DMS 273 treated with DMSO at 0.1 percent for 48 hours (cell line): Measurements from ENCODE around the gene CHTF18.
"Not testable (repeated sequence)": the region's sequence is repeated elsewhere in the genome, so short reads cannot be mapped to it uniquely, and the experiment has no call there.

Experiments
- DNase-seq: peaks from one replicate; lab custom pipeline; 2025; lab: John Stamatoyannopoulos, UW

CHTF18 gene

DNA sequence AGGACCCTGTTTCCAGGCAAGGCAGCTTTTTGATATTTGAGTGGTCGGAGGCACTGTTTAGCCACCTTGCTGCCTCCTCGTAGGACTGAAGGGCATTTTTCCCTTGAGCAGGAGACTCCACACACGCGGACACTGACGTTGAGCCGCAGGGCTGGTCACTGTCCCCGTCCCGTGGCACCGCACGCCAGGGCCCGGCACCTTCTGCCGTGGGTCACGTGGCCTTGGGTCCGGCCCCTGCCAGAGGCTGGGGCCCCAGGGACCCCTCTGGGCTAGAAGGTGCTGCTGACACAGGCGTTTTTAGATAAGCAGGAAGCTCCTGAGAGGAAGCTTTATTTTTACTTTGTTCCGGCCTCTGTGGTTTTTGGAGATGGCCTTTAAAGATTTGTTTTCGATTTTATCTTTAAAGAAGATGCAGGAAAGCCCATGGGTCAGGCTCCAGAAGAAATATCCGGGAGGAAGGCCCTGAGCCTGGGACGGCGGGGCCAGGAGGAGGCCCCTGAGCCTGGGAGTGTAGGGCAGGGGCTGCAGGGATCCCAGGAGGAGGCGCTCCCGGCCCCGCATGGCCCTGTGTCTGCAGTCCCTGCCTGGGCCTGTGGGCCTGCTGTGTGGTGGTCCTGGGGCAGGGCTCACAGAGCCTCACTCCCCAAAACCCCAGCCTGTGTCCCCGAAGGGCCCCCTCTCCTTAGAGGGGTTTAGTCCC is 42.6 kb downstream of the CHTF18 start:
- DNase-seq, result no peak

- DNase-seq, result no peak
These were observed 43.4 kb downstream of the CHTF18 start for GRCh38 chr16:831571-832413.

GRCh38 chr16:832652-833336 is 44.4 kb downstream of the CHTF18 start:
- no peak for DNase-seq

- DNase-seq, result no peak
These were observed 45.0 kb downstream of the CHTF18 start for GRCh38 chr16:833411-833810.

- DNase-seq, result no peak
These were observed 47.0 kb downstream of the CHTF18 start for GRCh38 chr16:835373-835772.

DNA sequence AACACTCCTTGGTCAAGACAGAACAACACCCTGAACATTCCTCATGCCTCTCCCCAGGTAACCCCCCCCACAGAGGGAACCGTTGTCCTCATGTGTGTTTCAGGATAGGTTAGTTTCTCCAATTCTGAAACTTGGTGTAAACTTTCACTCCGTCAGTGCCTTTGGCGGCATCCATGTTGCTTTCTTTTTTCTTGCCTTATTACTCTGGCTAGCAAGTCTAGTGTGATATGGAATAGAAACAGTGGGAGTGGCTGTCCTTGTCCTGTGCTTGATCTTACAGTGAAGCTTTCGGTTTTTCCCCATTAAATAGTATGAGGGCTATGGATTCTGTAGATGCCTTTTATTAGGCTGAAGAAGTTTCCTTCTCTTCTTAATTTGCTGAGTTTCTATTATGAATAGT is 47.8 kb downstream of the CHTF18 start:
- DNase-seq, result no peak

- not testable (repeated sequence) for DNase-seq
These were observed 48.4 kb downstream of the CHTF18 start for GRCh38 chr16:836822-837221.

- no peak for DNase-seq
These were observed 50.3 kb downstream of the CHTF18 start for GRCh38 chr16:838741-839140.

GRCh38 chr16:839643-840408 is 51.4 kb downstream of the CHTF18 start:
- DNase-seq, result no peak

GRCh38 chr16:840561-841454 is 52.4 kb downstream of the CHTF18 start:
- no peak for DNase-seq

GRCh38 chr16:841455-842060 is 53.1 kb downstream of the CHTF18 start:
- no peak for DNase-seq

DNA sequence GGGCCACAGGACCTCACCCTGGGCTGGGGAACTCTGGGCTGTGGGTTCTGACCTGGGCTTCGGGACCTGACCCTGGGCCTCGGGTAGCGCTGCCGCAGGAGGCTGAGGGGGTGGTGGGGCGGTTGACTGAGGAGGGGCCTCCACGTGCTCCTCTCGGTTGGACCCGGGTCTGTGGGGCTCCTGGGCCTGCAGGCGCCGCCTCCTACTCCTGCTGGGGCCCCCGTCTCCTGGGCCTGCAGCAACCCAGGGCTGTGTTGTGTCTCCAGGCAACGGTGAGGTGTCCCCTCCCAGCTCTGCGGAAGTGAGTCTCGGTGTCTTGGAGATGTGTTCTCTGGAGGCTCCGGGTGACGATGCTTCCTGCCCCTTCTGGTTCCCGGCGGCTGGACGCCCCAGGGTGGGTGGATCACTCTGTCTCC is 53.6 kb downstream of the CHTF18 start:
- DNase-seq, result no peak

GRCh38 chr16:842711-843560 is 54.5 kb downstream of the CHTF18 start:
- no peak for DNase-seq

DNA sequence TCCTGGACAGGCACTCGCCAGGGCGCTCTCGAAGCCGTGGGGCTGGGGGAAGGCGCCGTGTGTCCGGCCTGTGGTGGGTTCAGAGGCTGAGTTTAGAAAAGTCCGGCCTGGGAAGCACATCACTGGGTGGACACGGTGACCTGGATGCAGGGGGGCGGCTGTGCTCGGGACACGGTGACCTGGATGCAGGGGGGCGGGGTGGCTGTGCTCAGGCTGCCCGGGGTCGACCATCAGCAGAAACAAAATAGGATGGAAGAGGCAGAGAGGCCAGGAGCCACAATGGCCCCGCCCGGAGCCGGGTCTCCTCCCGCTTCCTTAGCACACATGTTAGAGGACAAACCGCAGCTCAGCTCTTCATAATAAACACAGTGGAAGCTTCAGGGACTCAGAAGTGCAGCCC is 55.4 kb downstream of the CHTF18 start:
- DNase-seq, result no peak

DNA sequence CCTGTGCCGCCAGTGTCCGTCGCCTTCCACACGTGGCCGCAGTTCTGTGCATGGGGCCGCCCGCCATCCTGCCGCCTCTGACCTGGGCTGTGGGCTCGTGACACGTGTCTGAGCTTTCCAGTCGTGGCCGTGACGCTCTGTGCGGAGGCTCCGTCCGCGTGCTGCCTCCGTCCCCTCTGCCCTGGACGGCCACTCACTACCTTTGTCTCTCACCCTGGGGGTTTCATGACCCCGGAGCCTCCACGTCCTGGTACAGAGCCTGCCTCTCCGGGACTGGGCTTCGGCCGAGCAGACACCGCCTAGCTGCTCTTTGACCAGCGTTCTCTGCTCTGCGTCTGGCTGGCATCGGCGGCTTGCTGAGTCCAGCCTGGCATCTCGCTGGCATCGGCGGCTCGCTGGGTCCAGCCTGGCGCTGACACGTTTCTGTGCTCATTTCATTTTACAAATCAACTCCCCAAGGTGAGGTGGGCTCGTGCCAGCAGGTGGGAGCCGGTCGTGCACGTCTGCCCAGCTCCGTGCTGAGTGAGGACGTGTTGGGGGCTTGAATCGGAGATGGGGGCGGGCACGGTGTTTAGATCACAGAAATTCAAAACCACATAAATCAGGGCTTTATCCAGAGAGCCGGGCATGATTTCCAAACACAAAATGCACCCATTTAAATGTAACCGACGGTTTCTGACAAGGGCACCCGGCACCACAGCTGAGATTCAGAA is 56.4 kb downstream of the CHTF18 start:
- DNase-seq, result no peak

DNA sequence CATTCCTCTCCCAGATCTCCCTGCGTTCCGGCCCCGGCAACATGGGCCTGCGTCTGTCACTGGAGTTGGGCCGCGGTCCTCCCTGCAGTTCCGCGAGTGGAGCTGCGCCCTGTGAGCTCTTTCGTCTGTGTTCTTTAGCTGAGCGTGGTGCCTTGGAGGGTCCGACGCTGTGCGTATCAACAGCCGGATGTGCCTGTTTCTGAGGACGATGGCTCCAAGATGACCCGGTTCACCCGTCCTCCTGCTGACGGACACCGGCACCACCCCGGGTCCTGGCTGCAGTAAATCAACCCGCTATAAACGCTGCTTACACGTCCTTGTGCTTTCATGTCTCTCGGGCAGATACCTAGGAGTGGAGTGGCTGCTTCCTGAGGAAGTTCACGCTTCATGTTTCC is 56.9 kb downstream of the CHTF18 start:
- DNase-seq, result no peak

- no peak for DNase-seq
These were observed 58.7 kb downstream of the CHTF18 start for GRCh38 chr16:847151-847550.
